SW 1271 (cell line): ENCODE measurements around the gene ARL13B.
"Not testable (repeated sequence)": the region's sequence is repeated elsewhere in the genome, so short reads cannot be mapped to it uniquely, and the experiment has no call there.

Experiments
- DNase-seq, 2 experiments: peaks; one replicate each; lab custom pipeline; 2025; lab: John Stamatoyannopoulos, UW

ARL13B gene

GRCh38 chr3:94001191-94001590 lies 21.2 kb downstream of the ARL13B start:
- DNase-seq = no peak

- DNase-seq = no peak
Observed at GRCh38 chr3:94001827-94002495, 22.0 kb downstream of the ARL13B start.

GRCh38 chr3:94004301-94004910 lies 24.5 kb downstream of the ARL13B start:
- DNase-seq = peak in 1 of 2 experiments; percentile 45

GRCh38 chr3:94008253-94008652 lies 28.3 kb downstream of the ARL13B start:
- no peak for DNase-seq

- DNase-seq = no peak
Observed at GRCh38 chr3:94009608-94010007, 29.7 kb downstream of the ARL13B start.

- DNase-seq = no peak
Observed at GRCh38 chr3:94011233-94011711, 31.3 kb downstream of the ARL13B start.

- DNase-seq = no peak
Observed at GRCh38 chr3:94012185-94012584, 32.2 kb downstream of the ARL13B start.

GRCh38 chr3:94015025-94015424 lies 35.1 kb downstream of the ARL13B start:
- no peak for DNase-seq

- no peak for DNase-seq
Observed at GRCh38 chr3:94019659-94020058, 39.7 kb downstream of the ARL13B start.

- no peak for DNase-seq
Observed at GRCh38 chr3:94020293-94020692, 40.3 kb downstream of the ARL13B start.

- no peak for DNase-seq
Observed at GRCh38 chr3:94024385-94024784, 44.4 kb downstream of the ARL13B start.

- no peak for DNase-seq
Observed at GRCh38 chr3:94026623-94027022, 46.7 kb downstream of the ARL13B start.

- no peak for DNase-seq
Observed at GRCh38 chr3:94028093-94028837, 48.3 kb downstream of the ARL13B start, which contains the start of gene STX19. Gene STX19 (minus strand): TSS chr3:94028597. CDS start chr3:94015269, 13,328 bp downstream.

- DNase-seq = peak; percentile 5 to 49
Observed at GRCh38 chr3:94036909-94037507, 57.1 kb downstream of the ARL13B start.

- DNase-seq = no peak
Observed at GRCh38 chr3:94043285-94043684, 63.3 kb downstream of the ARL13B start.

GRCh38 chr3:94044100-94044936 lies 64.4 kb downstream of the ARL13B start:
- DNase-seq = not testable (repeated sequence)

GRCh38 chr3:94046533-94046932 lies 66.6 kb downstream of the ARL13B start:
- no peak for DNase-seq

GRCh38 chr3:94049267-94049666 lies 69.3 kb downstream of the ARL13B start:
- no peak for DNase-seq

GRCh38 chr3:94050546-94050945 lies 70.6 kb downstream of the ARL13B start:
- DNase-seq = no peak

- DNase-seq = no peak
Observed at GRCh38 chr3:94061297-94061696, 81.3 kb downstream of the ARL13B start.
